ENCODE measurements around the gene CEP295NL. TPM values are rescaled to one million over a fixed set of nuclear protein-coding genes. Genes with fewer than 3 reads are reported as not detected.

The CEP295NL gene
- total RNA-seq, 1 donor from 2014 or later, result 2.6 TPM

- no peaks in the 10 kb centered on the region for H3K27me3 Mint-ChIP-seq
- no peak for DNase-seq (ENCODE audit: low spot score, unreplicated experiment)
- H3K36me3 Mint-ChIP-seq (ENCODE audit: insufficient read depth), result peaks cover 4% of the 10 kb centered on the region
- H3K9me3 Mint-ChIP-seq (ENCODE audit: low read depth), result no peaks in the 10 kb centered on the region
- no peaks in the 10 kb centered on the region for H3K4me1 Mint-ChIP-seq (ENCODE audit: low read depth)
- no peak for TF ChIP-seq CTCF (IDR thresholded peaks at IDR 0.05; ENCODE audit: unreplicated experiment)
- no peak overlapping the region for H3K4me3 Mint-ChIP-seq (ENCODE audit: low read depth)
- no peak overlapping the region for H3K27ac Mint-ChIP-seq
Observed at GRCh38 chr17:78876094-78876597, 26.9 kb downstream of the CEP295NL start.

GRCh38 chr17:78875363-78876093 is 27.5 kb downstream of the CEP295NL start:
- H3K4me3 Mint-ChIP-seq (ENCODE audit: low read depth), result no peak overlapping the region
- H3K36me3 Mint-ChIP-seq (ENCODE audit: insufficient read depth), result peaks cover 8% of the 10 kb centered on the region
- no peaks in the 10 kb centered on the region for H3K4me1 Mint-ChIP-seq (ENCODE audit: low read depth)
- no peaks in the 10 kb centered on the region for H3K27me3 Mint-ChIP-seq
- no peak overlapping the region for H3K27ac Mint-ChIP-seq
- no peak for TF ChIP-seq CTCF (IDR thresholded peaks at IDR 0.05; ENCODE audit: unreplicated experiment)
- H3K9me3 Mint-ChIP-seq (ENCODE audit: low read depth), result no peaks in the 10 kb centered on the region
- DNase-seq (ENCODE audit: low spot score, unreplicated experiment), result no peak

GRCh38 chr17:78873519-78874340 is 29.3 kb downstream of the CEP295NL start:
- Mint-ChIP-seq H3K36me3 (ENCODE audit: insufficient read depth) (peaks cover 13% of the 10 kb centered on the region), H3K27ac (no peak overlapping the region), H3K27me3 (no peaks in the 10 kb centered on the region), H3K4me1 (ENCODE audit: low read depth) (no peaks in the 10 kb centered on the region), H3K4me3 (ENCODE audit: low read depth) (no peak overlapping the region), H3K9me3 (ENCODE audit: low read depth) (no peaks in the 10 kb centered on the region)
- TF ChIP-seq CTCF (IDR thresholded peaks at IDR 0.05; ENCODE audit: unreplicated experiment), result no peak
- DNase-seq (ENCODE audit: low spot score, unreplicated experiment), result no peak

- no peak for TF ChIP-seq CTCF (IDR thresholded peaks at IDR 0.05; ENCODE audit: unreplicated experiment)
- no peaks in the 10 kb centered on the region for H3K9me3 Mint-ChIP-seq (ENCODE audit: low read depth)
- no peaks in the 10 kb centered on the region for H3K27me3 Mint-ChIP-seq
- H3K36me3 Mint-ChIP-seq (ENCODE audit: insufficient read depth), result peaks cover 12% of the 10 kb centered on the region
- H3K27ac Mint-ChIP-seq, result no peak overlapping the region
- DNase-seq (ENCODE audit: low spot score, unreplicated experiment), result no peak
- no peaks in the 10 kb centered on the region for H3K4me1 Mint-ChIP-seq (ENCODE audit: low read depth)
- no peak overlapping the region for H3K4me3 Mint-ChIP-seq (ENCODE audit: low read depth)
Observed at GRCh38 chr17:78872486-78872885, 30.5 kb downstream of the CEP295NL start.

GRCh38 chr17:78870621-78871020 is 32.4 kb downstream of the CEP295NL start:
- no peaks in the 10 kb centered on the region for H3K9me3 Mint-ChIP-seq (ENCODE audit: low read depth)

More at GRCh38 chr17:78870621-78871020, 32.4 kb downstream of the CEP295NL start:
- no peak for TF ChIP-seq CTCF (IDR thresholded peaks at IDR 0.05; ENCODE audit: unreplicated experiment)
- Mint-ChIP-seq H3K27ac (no peak overlapping the region), H3K36me3 (ENCODE audit: insufficient read depth) (peaks cover 12% of the 10 kb centered on the region), H3K27me3 (no peaks in the 10 kb centered on the region), H3K4me3 (ENCODE audit: low read depth) (no peak overlapping the region), H3K4me1 (ENCODE audit: low read depth) (no peaks in the 10 kb centered on the region)
- no peak for DNase-seq (ENCODE audit: low spot score, unreplicated experiment)
